WERI-Rb-1 (cell line): ENCODE data around the gene ZNF439.

Experiments
- DNase-seq: peaks from one replicate; pipeline ENCODE4 v3.0.0-alpha.2; 2020
- H3K27ac ChIP-seq: fragments of 250-450 bp; sonication (Bioruptor Pico); 2 replicates; pipeline ENCODE4 v1.5.1; 2020; ENCODE audit warnings: mild to moderate bottlenecking, moderate library complexity
- H3K27me3 ChIP-seq: fragments of 250-450 bp; sonication (Bioruptor Pico); 2 replicates; pipeline ENCODE4 v1.5.1; 2021; ENCODE audit warnings: mild to moderate bottlenecking, low read depth, moderate library complexity; ENCODE audit not compliant: insufficient read depth, severe bottlenecking
- H3K36me3 ChIP-seq: fragments of 250-450 bp; sonication (Bioruptor Pico); 2 replicates; pipeline ENCODE4 v1.5.1; 2020; ENCODE audit warnings: mild to moderate bottlenecking, moderate library complexity
- H3K4me3 ChIP-seq: 2 replicates; pipeline ENCODE4 v1.5.1; 2011; ENCODE audit warnings: low read depth, mild to moderate bottlenecking, control low read depth, low read length
- H3K9me3 ChIP-seq: fragments of 250-450 bp; sonication (Bioruptor Pico); 2 replicates; pipeline ENCODE4 v1.5.1; 2021; ENCODE audit warnings: mild to moderate bottlenecking, moderate library complexity; ENCODE audit not compliant: severe bottlenecking
- TF ChIP-seq, protein P1 (sequence below): IDR thresholded peaks from 2 replicates; pipeline ENCODE4 v1.5.1; 2011; ENCODE audit warnings: low read depth, mild to moderate bottlenecking, control low read depth, inconsistent platforms, low read length

Gene ZNF439

GRCh38 chr19:11848594-11849469, at the start of gene ZNF439:
TSS of gene ZNF439 (plus strand) at chr19:11848726. CDS start at chr19:11848868, 142 bp downstream.
- TF ChIP-seq, protein P1, sequence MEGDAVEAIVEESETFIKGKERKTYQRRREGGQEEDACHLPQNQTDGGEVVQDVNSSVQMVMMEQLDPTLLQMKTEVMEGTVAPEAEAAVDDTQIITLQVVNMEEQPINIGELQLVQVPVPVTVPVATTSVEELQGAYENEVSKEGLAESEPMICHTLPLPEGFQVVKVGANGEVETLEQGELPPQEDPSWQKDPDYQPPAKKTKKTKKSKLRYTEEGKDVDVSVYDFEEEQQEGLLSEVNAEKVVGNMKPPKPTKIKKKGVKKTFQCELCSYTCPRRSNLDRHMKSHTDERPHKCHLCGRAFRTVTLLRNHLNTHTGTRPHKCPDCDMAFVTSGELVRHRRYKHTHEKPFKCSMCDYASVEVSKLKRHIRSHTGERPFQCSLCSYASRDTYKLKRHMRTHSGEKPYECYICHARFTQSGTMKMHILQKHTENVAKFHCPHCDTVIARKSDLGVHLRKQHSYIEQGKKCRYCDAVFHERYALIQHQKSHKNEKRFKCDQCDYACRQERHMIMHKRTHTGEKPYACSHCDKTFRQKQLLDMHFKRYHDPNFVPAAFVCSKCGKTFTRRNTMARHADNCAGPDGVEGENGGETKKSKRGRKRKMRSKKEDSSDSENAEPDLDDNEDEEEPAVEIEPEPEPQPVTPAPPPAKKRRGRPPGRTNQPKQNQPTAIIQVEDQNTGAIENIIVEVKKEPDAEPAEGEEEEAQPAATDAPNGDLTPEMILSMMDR: no peak
- H3K27me3 ChIP-seq: no peaks in the 10 kb centered on the region
- peak within 1 kb of the TSS; percentile 86 for H3K27ac ChIP-seq
- peak; percentile 98 for DNase-seq
- peak within 1 kb of the TSS; percentile 89 for H3K4me3 ChIP-seq
- peaks cover 23% of the 10 kb centered on the region for H3K36me3 ChIP-seq
- no peaks in the 10 kb centered on the region for H3K9me3 ChIP-seq

DNA sequence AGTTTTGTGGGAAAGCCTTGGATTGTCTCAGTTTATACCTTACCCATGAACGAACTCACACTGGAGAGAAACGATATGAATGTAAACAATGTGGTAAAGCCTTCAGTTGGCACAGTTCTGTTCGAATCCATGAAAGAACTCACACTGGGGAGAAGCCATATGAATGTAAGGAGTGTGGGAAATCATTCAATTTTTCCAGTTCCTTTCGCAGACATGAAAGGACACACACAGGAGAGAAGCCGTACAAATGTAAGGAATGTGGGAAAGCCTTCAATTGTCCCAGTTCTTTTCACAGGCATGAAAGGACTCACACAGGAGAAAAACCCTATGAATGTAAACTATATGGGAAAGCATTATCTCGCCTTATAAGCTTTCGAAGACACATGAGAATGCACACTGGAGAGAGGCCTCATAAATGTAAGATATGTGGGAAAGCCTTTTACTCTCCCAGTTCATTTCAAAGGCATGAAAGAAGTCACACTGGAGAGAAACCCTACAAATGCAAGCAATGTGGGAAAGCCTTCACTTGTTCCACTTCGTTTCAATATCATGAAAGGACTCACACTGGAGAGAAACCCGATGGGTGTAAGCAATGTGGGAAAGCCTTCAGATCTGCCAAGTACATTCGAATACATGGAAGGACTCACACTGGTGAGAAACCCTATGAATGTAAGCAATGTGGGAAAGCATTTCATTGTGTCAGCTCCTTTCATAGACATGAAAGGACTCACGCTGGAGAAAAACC, 42.0 kb upstream of the ZNF439 start:
- no peak overlapping the region for H3K27ac ChIP-seq
- peaks cover 37% of the 10 kb centered on the region for H3K36me3 ChIP-seq
- H3K4me3 ChIP-seq: no peak overlapping the region
- peaks cover 24% of the 10 kb centered on the region for H3K9me3 ChIP-seq
- DNase-seq: no peak
- H3K27me3 ChIP-seq: no peaks in the 10 kb centered on the region
- TF ChIP-seq, protein P1: no peak

- Histone ChIP-seq H3K36me3 (peaks cover 37% of the 10 kb centered on the region), H3K4me3 (no peak overlapping the region), H3K27me3 (no peaks in the 10 kb centered on the region), H3K27ac (no peak overlapping the region), H3K9me3 (peaks cover 24% of the 10 kb centered on the region)
- TF ChIP-seq, protein P1: no peak
- DNase-seq: no peak
Observed at GRCh38 chr19:11807099-11807380, 41.5 kb upstream of the ZNF439 start.

- H3K36me3 ChIP-seq: peaks cover 7% of the 10 kb centered on the region; the same call in 1 of the 2 replicates
- no peak for DNase-seq
- H3K27ac ChIP-seq: peak overlapping the region; percentile 75
- TF ChIP-seq, protein P1: no peak
- H3K27me3 ChIP-seq: no peaks in the 10 kb centered on the region
- no peaks in the 10 kb centered on the region for H3K9me3 ChIP-seq
- peak overlapping the region; percentile 93 for H3K4me3 ChIP-seq
Observed at GRCh38 chr19:11813703-11814028, 34.9 kb upstream of the ZNF439 start.

DNA sequence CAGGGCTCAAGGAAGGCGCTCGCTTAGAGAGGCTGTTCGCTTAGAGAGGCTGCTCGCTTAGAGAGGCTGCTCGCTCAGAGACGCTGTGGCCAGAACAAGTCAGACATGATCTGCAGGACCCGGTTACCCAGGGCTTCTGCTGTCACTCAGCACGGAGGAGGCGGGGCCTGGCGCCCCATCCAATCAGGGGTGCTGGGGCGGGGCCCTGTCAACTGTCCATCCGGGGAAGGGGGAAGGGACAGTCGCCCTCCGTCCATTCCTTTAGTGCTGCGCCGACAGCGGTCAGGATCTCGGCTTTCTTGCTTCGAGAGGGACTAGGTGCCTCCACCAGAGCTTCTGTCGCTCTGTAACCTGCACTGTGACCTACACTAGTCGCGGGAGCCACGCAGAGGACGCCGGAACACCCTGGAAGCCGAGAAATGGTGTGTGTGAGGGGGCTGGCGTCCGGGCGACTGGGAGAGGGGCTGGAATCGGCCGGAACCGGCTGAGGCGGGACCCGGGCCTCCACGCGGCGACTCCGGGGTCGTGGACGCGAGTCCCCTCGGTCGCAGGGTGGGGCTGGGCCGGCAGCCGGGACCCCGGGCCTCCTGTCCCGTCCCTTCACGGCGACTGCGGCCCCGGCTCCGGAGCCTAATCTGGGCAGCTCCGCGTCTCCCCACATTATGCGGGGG, 34.4 kb upstream of the ZNF439 start, which contains the start of gene ZNF440:
ZNF440 (plus strand) TSS at position 245 of the 671 bp plus-strand sequence; CDS start at position 420, 175 bp downstream.
- Histone ChIP-seq H3K9me3 (no peaks in the 10 kb centered on the region), H3K27me3 (no peaks in the 10 kb centered on the region), H3K4me3 (peak within 1 kb of the TSS; percentile 93), H3K27ac (peak within 1 kb of the TSS; percentile 75), H3K36me3 (peaks cover 11% of the 10 kb centered on the region; the same call in 1 of the 2 replicates)
- TF ChIP-seq, protein P1: no peak
- DNase-seq: peak; percentile 97
